Right lobe of liver (tissue), 6 donors: ENCODE data around the gene CEP68. TPM values are rescaled to one million over a fixed set of nuclear protein-coding genes. Genes with fewer than 3 reads are reported as not detected.

Experiments
- ATAC-seq, 4 donors: fragments of 200-7000 bp; cut with Tn5 transposase; one replicate each; pipeline ENCODE4 v1.9.1; 2020; ENCODE audit warnings: mild to moderate bottlenecking in 4 of 4, moderate library complexity in 4 of 4
- DNase-seq, 3 donors: peaks; one replicate each; pipeline ENCODE4 v3.0.0-alpha.2; 2020
- H3K27ac ChIP-seq, 3 donors: fragments of 200-600 bp; one replicate each; pipeline ENCODE4 v1.8.0; 2022
- H3K27me3 ChIP-seq, 2 donors: fragments of 200-600 bp; one replicate each; pipeline ENCODE4 v1.8.0; 2022
- H3K36me3 ChIP-seq, 4 donors: fragments of 200-600 bp; sonication (generic) in 1 of 4; one replicate each; pipeline versions ENCODE4 v1.5.1 to v1.8.0; 2017 to 2022; ENCODE audit warnings: control low read depth in 1 of 4
- H3K4me1 ChIP-seq, 4 donors: fragments of 200-600 bp; sonication (generic) in 1 of 4; one replicate each; pipeline versions ENCODE4 v1.5.1 to v1.8.0; 2017 to 2022; ENCODE audit warnings: control low read depth in 1 of 4
- H3K4me3 ChIP-seq, 3 donors: fragments of 200-600 bp; one replicate each; pipeline ENCODE4 v1.8.0; 2022
- H3K9me3 ChIP-seq, 4 donors: fragments of 200-600 bp; sonication (generic) in 1 of 4; one replicate each; pipeline versions ENCODE4 v1.5.1 to v1.8.0; 2017 to 2022; ENCODE audit warnings: control low read depth in 1 of 4
- CTCF ChIP-seq, 4 donors: fragments of 200-600 bp in 3 of 4; fragments of 450-650 bp in 1 of 4; IDR thresholded peaks; one replicate each; pipeline versions ENCODE4 v1.5.1 to v1.8.0; 2016 to 2022; ENCODE audit warnings: antibody characterized with exemption in 4 of 4, mild to moderate bottlenecking in 2 of 4
- POLR2A ChIP-seq: fragments of 450-650 bp; IDR thresholded peaks from one replicate; pipeline ENCODE4 v1.6.1; 2017; ENCODE audit warnings: antibody characterized with exemption, mild to moderate bottlenecking
- WGBS: methylation state at CpG from one replicate; pipeline ENCODE4 v1.1.6; 2018; ENCODE audit warnings: low coverage, low lambda C conversion rate; ENCODE audit not compliant: insufficient coverage; ENCODE audit errors: missing lambda C conversion rate; 5-methylcytosine and 5-hydroxymethylcytosine counted together
- intact Hi-C, 2 donors: fragments of 100-400 bp; cut with DNase I; formaldehyde crosslinking; loops; one replicate each; pipeline versions ENCODE4 v1.11.2 to v1.14.1; 2022
- total RNA-seq, 6 experiments: library from RNA; depleted of rRNA in 2 of 6; stranded (reverse); fragments of >200 nt in 2 of 6; fragmentation: NEBNext Ultra II Directional in 3 of 6; extraction: Animal tissue kit (Norgen Biotek cat#: 25700) in 3 of 6; gene quantifications; one replicate each; pipeline versions ENCODE4 v1.1.0 to v1.2.4, GENCODE V29; 2016 to 2023
- donor health status: DM: no; HTN: yes; CAD: no.
- donor health status: DM: no; HTN: no; CAD: no.
- donor health status: DM: no; HTN: no; CAD: no.
- donor health status: DM: no; HTN: yes; CAD: no.
- donor health status: DM: no; HTN: yes; CAD: no.

Gene CEP68
- total RNA-seq, 6 experiments from 2014 or later = 1.7 to 4.3 (median 3.2) TPM

GRCh38 chr2:65024149-65024829 is 31.9 kb upstream of the CEP68 start:
- peaks cover 0 to 28% (median 7%) of the 10 kb centered on the region in 4 donors for H3K4me1 ChIP-seq
- DNase-seq (no peak), ATAC-seq (no peak)
- H3K4me3 ChIP-seq = no peak overlapping the region
- WGBS = 78% methylated on average over 3 of the region's 7 CpGs
- no peaks in the 10 kb centered on the region for H3K9me3 ChIP-seq
- peaks cover 0 to 5% (median 0%) of the 10 kb centered on the region in 4 donors for H3K36me3 ChIP-seq
- no peaks in the 10 kb centered on the region for H3K27me3 ChIP-seq
- H3K27ac ChIP-seq = no peak overlapping the region
- intact Hi-C loops = no loop called here
- no peak for TF ChIP-seq POLR2A
- TF ChIP-seq CTCF (IDR thresholded peaks at IDR 0.05) = no peak

- DNase-seq (no peak), ATAC-seq (peak; percentile 5 to 18 (median 9))
- intact Hi-C loops = no loop called here
- peaks cover 0 to 28% (median 7%) of the 10 kb centered on the region in 4 donors for H3K4me1 ChIP-seq
- H3K27ac ChIP-seq = peak overlapping the region in 2 of 3 donors; percentile 7 to 14
- peaks cover 0 to 5% (median 0%) of the 10 kb centered on the region in 4 donors for H3K36me3 ChIP-seq
- H3K9me3 ChIP-seq = no peaks in the 10 kb centered on the region
- WGBS = 90% methylated on average over 4 of the region's 8 CpGs
- TF ChIP-seq CTCF (IDR thresholded peaks at IDR 0.05) = no peak
- no peak for TF ChIP-seq POLR2A
- H3K27me3 ChIP-seq = no peaks in the 10 kb centered on the region
- H3K4me3 ChIP-seq = no peak overlapping the region
Measured at GRCh38 chr2:65025453-65026123, 30.6 kb upstream of the CEP68 start.

GRCh38 chr2:65026154-65026553 is 30.1 kb upstream of the CEP68 start:
- no peak for DNase-seq
- no peaks in the 10 kb centered on the region for H3K9me3 ChIP-seq
- WGBS = 62% methylated on average over 8 of the region's 8 CpGs
- peaks cover 0 to 3% (median 0%) of the 10 kb centered on the region in 4 donors for H3K36me3 ChIP-seq
- H3K27ac ChIP-seq = peak overlapping the region in 2 of 3 donors; percentile 7 to 14
- intact Hi-C loops = no loop called here
- no peak for TF ChIP-seq CTCF (IDR thresholded peaks at IDR 0.05)
- TF ChIP-seq POLR2A = no peak
- H3K4me3 ChIP-seq = no peak overlapping the region
- H3K4me1 ChIP-seq = peaks cover 0 to 29% (median 7%) of the 10 kb centered on the region in 4 donors
- no peaks in the 10 kb centered on the region for H3K27me3 ChIP-seq
- peak; percentile 59 to 73 (median 64) for ATAC-seq

- H3K9me3 ChIP-seq = no peaks in the 10 kb centered on the region
- peaks cover 0 to 36% (median 8%) of the 10 kb centered on the region in 4 donors for H3K4me1 ChIP-seq
- TF ChIP-seq POLR2A (no peak), CTCF (IDR thresholded peaks at IDR 0.05) (no peak)
- H3K4me3 ChIP-seq = no peak overlapping the region
- ATAC-seq (no peak), DNase-seq (no peak)
- no peaks in the 10 kb centered on the region for H3K36me3 ChIP-seq
- WGBS = 89% methylated on average over 5 of the region's 13 CpGs
- H3K27ac ChIP-seq = no peak overlapping the region
- no peaks in the 10 kb centered on the region for H3K27me3 ChIP-seq
- intact Hi-C loops = no loop called here
Measured at GRCh38 chr2:65026704-65027464, 29.3 kb upstream of the CEP68 start.
